Liver (tissue), 9 donors: ENCODE measurements around the gene FZD4. TPM values are rescaled to one million over a fixed set of nuclear protein-coding genes. Genes with fewer than 3 reads are reported as not detected.
"Not testable (repeated sequence)": the region's sequence is repeated elsewhere in the genome, so short reads cannot be mapped to it uniquely, and the experiment has no call there.

Source experiments
- DNase-seq: peaks from one replicate; pipeline ENCODE4 v3.0.0-alpha.2; 2017; ENCODE audit warnings: low spot score
- H3K27ac ChIP-seq, 2 donors: one replicate each; pipeline ENCODE4 v1.7.0; 2013; ENCODE audit warnings: inconsistent platforms in 2 of 2, low read length in 2 of 2, control low read depth in 1 of 2, low read depth in 1 of 2, mild to moderate bottlenecking in 1 of 2
- H3K27me3 ChIP-seq, 4 donors: one replicate each; pipeline versions ENCODE4 v1.6.1 to v1.7.0; 2013; ENCODE audit warnings: low read length in 3 of 4, inconsistent platforms in 1 of 4, mild to moderate bottlenecking in 1 of 4, moderate library complexity in 1 of 4; ENCODE audit not compliant: control insufficient read depth in 4 of 4, insufficient read depth in 4 of 4
- H3K36me3 ChIP-seq, 4 donors: one replicate each; pipeline versions ENCODE4 v1.6.1 to v1.7.0; 2013; ENCODE audit warnings: low read length in 3 of 4, mild to moderate bottlenecking in 3 of 4, low read depth in 1 of 4, moderate library complexity in 1 of 4; ENCODE audit not compliant: control insufficient read depth in 4 of 4, insufficient read depth in 3 of 4
- H3K4me1 ChIP-seq, 4 donors: one replicate each; pipeline versions ENCODE4 v1.6.1 to v1.7.0; 2013; ENCODE audit warnings: low read length in 3 of 4, mild to moderate bottlenecking in 3 of 4, moderate library complexity in 1 of 4; ENCODE audit not compliant: control insufficient read depth in 4 of 4, insufficient read depth in 4 of 4
- H3K4me3 ChIP-seq, 3 donors: one replicate each; pipeline versions ENCODE4 v1.6.1 to v1.7.0; 2013; ENCODE audit warnings: low read length in 3 of 3, control low read depth in 1 of 3, low read depth in 1 of 3, mild to moderate bottlenecking in 1 of 3
- H3K9ac ChIP-seq, 2 donors: one replicate each; pipeline ENCODE4 v1.7.0; 2013; ENCODE audit warnings: low read length in 2 of 2, mild to moderate bottlenecking in 2 of 2, moderate library complexity in 2 of 2, control low read depth in 1 of 2, low read depth in 1 of 2
- H3K9me3 ChIP-seq, 4 donors: one replicate each; pipeline versions ENCODE4 v1.6.1 to v1.7.0; 2013; ENCODE audit warnings: low read length in 3 of 4; ENCODE audit not compliant: control insufficient read depth in 4 of 4
- ATF3 ChIP-seq: IDR thresholded peaks from 2 replicates; pipeline ENCODE4 v1.6.1; 2016; ENCODE audit warnings: antibody characterized with exemption
- EGR1 ChIP-seq, 2 donors: IDR thresholded peaks; 2 replicates each; pipeline ENCODE4 v1.6.1; 2016 to 2018; ENCODE audit warnings: antibody characterized with exemption in 2 of 2, low read depth in 2 of 2
- FOXA1 ChIP-seq: IDR thresholded peaks from 2 replicates; pipeline ENCODE4 v1.6.1; 2016; ENCODE audit warnings: antibody characterized with exemption
- FOXA2 ChIP-seq: IDR thresholded peaks from 2 replicates; pipeline ENCODE4 v1.6.1; 2016; ENCODE audit warnings: antibody characterized with exemption
- GABPA ChIP-seq, 2 donors: IDR thresholded peaks in 1 of 2; conservative IDR thresholded peaks in 1 of 2; 2 replicates each; pipeline ENCODE4 v1.6.1; 2016; ENCODE audit warnings: antibody characterized with exemption in 2 of 2, mild to moderate bottlenecking in 1 of 2, moderate library complexity in 1 of 2
- HNF4A ChIP-seq, 2 donors: conservative IDR thresholded peaks; 2 replicates each; pipeline ENCODE4 v1.6.1; 2016; ENCODE audit warnings: antibody characterized with exemption in 2 of 2, mild to moderate bottlenecking in 2 of 2
- HNF4G ChIP-seq: IDR thresholded peaks from 2 replicates; pipeline ENCODE4 v1.6.1; 2016; ENCODE audit warnings: antibody characterized with exemption
- JUND ChIP-seq, 2 donors: IDR thresholded peaks; 2 replicates each; pipeline ENCODE4 v1.6.1; 2016; ENCODE audit warnings: antibody characterized with exemption in 2 of 2
- MAX ChIP-seq: IDR thresholded peaks from 2 replicates; pipeline ENCODE4 v1.6.1; 2016; ENCODE audit warnings: antibody characterized with exemption
- NR2F2 ChIP-seq: IDR thresholded peaks from 2 replicates; pipeline ENCODE4 v1.6.1; 2016; ENCODE audit warnings: antibody characterized with exemption
- RAD21 ChIP-seq, 2 donors: IDR thresholded peaks; 2 replicates each; pipeline ENCODE4 v1.6.1; 2016; ENCODE audit warnings: antibody characterized with exemption in 2 of 2, mild to moderate bottlenecking in 2 of 2
- REST ChIP-seq: IDR thresholded peaks from 2 replicates; pipeline ENCODE4 v1.6.1; 2016; ENCODE audit warnings: antibody characterized with exemption, mild to moderate bottlenecking
- RXRA ChIP-seq, 2 donors: IDR thresholded peaks; 2 replicates each; pipeline ENCODE4 v1.6.1; 2017 to 2018; ENCODE audit warnings: antibody characterized with exemption in 2 of 2, mild to moderate bottlenecking in 1 of 2
- SP1 ChIP-seq: IDR thresholded peaks from 2 replicates; pipeline ENCODE4 v1.6.1; 2018; ENCODE audit warnings: antibody characterized with exemption, mild to moderate bottlenecking
- TAF1 ChIP-seq: conservative IDR thresholded peaks from 2 replicates; pipeline ENCODE4 v1.6.1; 2016; ENCODE audit warnings: antibody characterized with exemption, mild to moderate bottlenecking
- YY1 ChIP-seq: IDR thresholded peaks from 2 replicates; pipeline ENCODE4 v1.6.1; 2016; ENCODE audit warnings: antibody characterized with exemption, mild to moderate bottlenecking
- ZBTB33 ChIP-seq: IDR thresholded peaks from 2 replicates; pipeline ENCODE4 v1.6.1; 2016; ENCODE audit warnings: antibody characterized with exemption
- WGBS: extraction: QIAGEN DNeasy Blood & Tissue Kit; methylation state at CpG from one replicate; pipeline ENCODE4 v1.1.7; 2013; 5-methylcytosine and 5-hydroxymethylcytosine counted together
- polyA plus RNA-seq, 2 donors: library from polyadenylated mRNA; stranded (reverse) in 1 of 2; unstranded in 1 of 2; fragments of 200-250 nt in 1 of 2; fragments of >200 nt in 1 of 2; fragmentation: Nextera tagmentation in 1 of 2; extraction: Ambion mirVana in 1 of 2; gene quantifications; one replicate each; pipeline versions ENCODE4 v1.2.1 to v1.2.3, GENCODE V29; 2013 to 2015
- total RNA-seq, 2 donors: library from RNA; depleted of rRNA; stranded (reverse); fragments of >200 nt; gene quantifications; one replicate each; pipeline ENCODE4 v1.2.3, GENCODE V29; 2014
- TF ChIP-seq, protein P1 (sequence below): fragments of 150-350 bp; IDR thresholded peaks from 2 replicates; pipeline ENCODE4 v1.5.1; 2017; ENCODE audit warnings: improper control_type of control experiment, low read depth, low read length; ENCODE audit not compliant: missing input control
- donor health status: healthy.
- donor health status: healthy.
- donor health status: healthy.
- donor health status: healthy.
- donor health status: healthy.

FZD4 gene
- total RNA-seq, result 10 to 100 TPM in 1 of 2 donors, 1 to 10 TPM in 1; 8.8 to 23.7 TPM
- 1 to 10 TPM; 4.9 to 7.7 TPM for polyA plus RNA-seq

GRCh38 chr11:86955361-86956120 lies at the start of gene FZD4:
Gene FZD4 (minus strand): TSS chr11:86955395. CDS start chr11:86955085, 310 bp downstream.
- WGBS, result under 1% methylated on average over 64 of the region's 64 CpGs

DNA sequence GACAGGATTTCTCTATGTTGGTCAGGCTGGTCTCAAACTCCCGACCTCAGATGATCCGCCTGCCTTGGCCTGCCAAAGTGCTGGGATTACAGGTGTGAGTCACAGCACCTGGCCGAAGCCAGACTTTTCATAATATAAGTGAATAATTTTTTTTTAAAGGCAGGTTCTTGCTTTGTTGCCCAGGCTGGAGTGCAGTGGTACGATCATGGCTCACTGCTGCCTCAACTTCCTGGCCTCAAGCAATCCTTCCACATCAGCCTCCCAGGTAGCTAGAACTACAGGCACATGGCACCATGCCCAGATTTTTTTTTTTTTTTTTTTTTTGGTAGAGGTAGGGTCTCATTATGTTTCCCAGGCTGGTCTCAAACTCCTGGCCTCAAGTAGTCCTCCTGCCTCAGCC lies 49.1 kb upstream of the FZD4 start:
- H3K9me3 ChIP-seq, H3K9ac ChIP-seq, DNase-seq, H3K36me3 ChIP-seq, H3K4me3 ChIP-seq, H3K27me3 ChIP-seq, H3K27ac ChIP-seq, H3K4me1 ChIP-seq: not testable (repeated sequence)
- WGBS, result 97% methylated on average over 4 of the region's 4 CpGs

More at GRCh38 chr11:86955361-86956120, at the start of gene FZD4:
- peak within 1 kb of the TSS; percentile 83 to 93 (median 92) for H3K4me3 ChIP-seq
- DNase-seq, result peak; percentile 86
- peak within 1 kb of the TSS; percentile 58 to 66 for H3K9ac ChIP-seq
- TF ChIP-seq, protein P1, sequence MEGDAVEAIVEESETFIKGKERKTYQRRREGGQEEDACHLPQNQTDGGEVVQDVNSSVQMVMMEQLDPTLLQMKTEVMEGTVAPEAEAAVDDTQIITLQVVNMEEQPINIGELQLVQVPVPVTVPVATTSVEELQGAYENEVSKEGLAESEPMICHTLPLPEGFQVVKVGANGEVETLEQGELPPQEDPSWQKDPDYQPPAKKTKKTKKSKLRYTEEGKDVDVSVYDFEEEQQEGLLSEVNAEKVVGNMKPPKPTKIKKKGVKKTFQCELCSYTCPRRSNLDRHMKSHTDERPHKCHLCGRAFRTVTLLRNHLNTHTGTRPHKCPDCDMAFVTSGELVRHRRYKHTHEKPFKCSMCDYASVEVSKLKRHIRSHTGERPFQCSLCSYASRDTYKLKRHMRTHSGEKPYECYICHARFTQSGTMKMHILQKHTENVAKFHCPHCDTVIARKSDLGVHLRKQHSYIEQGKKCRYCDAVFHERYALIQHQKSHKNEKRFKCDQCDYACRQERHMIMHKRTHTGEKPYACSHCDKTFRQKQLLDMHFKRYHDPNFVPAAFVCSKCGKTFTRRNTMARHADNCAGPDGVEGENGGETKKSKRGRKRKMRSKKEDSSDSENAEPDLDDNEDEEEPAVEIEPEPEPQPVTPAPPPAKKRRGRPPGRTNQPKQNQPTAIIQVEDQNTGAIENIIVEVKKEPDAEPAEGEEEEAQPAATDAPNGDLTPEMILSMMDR, result peak; percentile 25
- TF ChIP-seq HNF4A (conservative IDR thresholded peaks at IDR 0.05) (peak in 1 of 2 donors; percentile 4), REST (peak; percentile 11), MAX (no peak), YY1 (peak; percentile 27), ZBTB33 (no peak), JUND (IDR thresholded peaks at IDR 0.05) (no peak), GABPA (IDR thresholded peaks at IDR 0.05 in 1 of 2, conservative IDR thresholded peaks at IDR 0.05 in 1 of 2) (no peak), RAD21 (IDR thresholded peaks at IDR 0.05) (peak; percentile 59 to 64), EGR1 (IDR thresholded peaks at IDR 0.05; ENCODE audit: low read depth in 2 of 2) (no peak), FOXA1 (no peak), ATF3 (no peak), SP1 (peak; percentile 57), NR2F2 (no peak), TAF1 (peak; percentile 26), RXRA (IDR thresholded peaks at IDR 0.05) (no peak), HNF4G (no peak), FOXA2 (no peak)
- no peaks in the 10 kb centered on the region for H3K9me3 ChIP-seq
- peak within 1 kb of the TSS; percentile 84 to 91 for H3K27ac ChIP-seq
- no peaks in the 10 kb centered on the region for H3K27me3 ChIP-seq
- peaks cover 0 to 8% (median 4%) of the 10 kb centered on the region in 4 donors for H3K36me3 ChIP-seq
- peaks cover 0 to 26% (median 19%) of the 10 kb centered on the region in 4 donors for H3K4me1 ChIP-seq
